ENCODE data around the gene NEK7. TPM values are rescaled to one million over a fixed set of nuclear protein-coding genes. Genes with fewer than 3 reads are reported as not detected.

Gene NEK7
- total and polyA plus RNA-seq, 2 of the 8 experiments (the other 6 are each of a cell fraction or from before 2014, with no cell fraction given), result 5.1 to 10.0 TPM

DNA sequence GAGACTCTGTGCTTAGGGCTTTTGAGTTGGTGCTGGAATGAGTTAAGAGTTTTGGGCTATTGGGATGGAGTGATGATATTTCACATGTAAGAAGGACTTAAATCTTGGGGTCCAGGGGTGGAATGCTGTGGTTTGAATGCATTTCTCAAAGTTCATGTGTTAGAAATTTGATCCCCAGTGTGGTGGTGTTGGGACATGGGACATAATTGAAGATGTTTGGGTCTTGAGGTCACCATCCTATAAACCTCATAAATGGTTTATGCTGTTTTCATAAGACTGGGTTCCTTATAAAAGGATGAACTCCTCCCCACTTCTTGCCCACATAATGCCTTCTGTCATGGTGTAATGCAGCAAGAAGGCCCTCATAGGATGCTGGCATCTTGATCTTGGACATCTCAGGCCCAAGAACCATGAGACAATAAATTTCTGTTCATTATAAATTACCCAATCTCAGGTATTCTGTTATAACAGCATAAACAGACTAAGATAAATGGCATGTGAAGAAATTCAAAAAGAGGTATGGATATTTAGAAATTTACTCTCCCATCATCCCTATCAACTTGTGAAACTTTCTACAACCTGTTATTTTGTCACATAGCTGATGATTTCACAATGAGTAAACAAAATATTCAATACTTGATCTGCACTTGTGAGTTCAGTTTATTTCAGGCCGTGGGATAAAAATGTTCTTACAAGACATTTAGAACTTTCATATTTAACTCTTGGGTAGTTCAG is 48.0 kb upstream of the NEK7 start (continued):
- no peak for TF ChIP-seq EP300 (IDR thresholded peaks at IDR 0.05; ENCODE audit: borderline replicate concordance in 1 of 2, low read depth in 2 of 2, low read length in 2 of 2)
- no peak for TF ChIP-seq NANOG (IDR thresholded peaks at IDR 0.05; ENCODE audit: insufficient read depth, low read depth, low read length, poor library complexity, severe bottlenecking)
- no peak for TF ChIP-seq TBP (IDR thresholded peaks at IDR 0.05; ENCODE audit: low read depth, low read length)
- TF ChIP-seq SP4 (IDR thresholded peaks at IDR 0.05; ENCODE audit: low read length), result no peak
- TF ChIP-seq CREB1 (IDR thresholded peaks at IDR 0.05), result no peak
- TF ChIP-seq FOSL1 (IDR thresholded peaks at IDR 0.05; ENCODE audit: insufficient read depth, low read depth, low read length), result no peak

Data from H1 (cell line).